Osteocyte (in vitro differentiated cells): Measurements from ENCODE around the gene ADRB1. TPM values are rescaled to one million over a fixed set of nuclear protein-coding genes. Genes with fewer than 3 reads are reported as not detected.

Experiments
- DNase-seq: peaks from one replicate; pipeline ENCODE4 v3.0.0; 2021; ENCODE audit warnings: mixed read lengths; ENCODE audit not compliant: unreplicated experiment; ENCODE audit errors: extremely low spot score
- H3K27ac Mint-ChIP-seq: one replicate; pipeline ENCODE4 v1.8.0; 2021; ENCODE audit warnings: mild to moderate bottlenecking, mixed read lengths; ENCODE audit not compliant: unreplicated experiment
- H3K27me3 Mint-ChIP-seq: one replicate; pipeline ENCODE4 v1.8.0; 2021; ENCODE audit warnings: mixed read lengths; ENCODE audit not compliant: unreplicated experiment
- H3K36me3 Mint-ChIP-seq: one replicate; pipeline ENCODE4 v1.8.0; 2021; ENCODE audit warnings: mixed read lengths; ENCODE audit not compliant: unreplicated experiment
- H3K4me1 Mint-ChIP-seq: one replicate; pipeline ENCODE4 v1.8.0; 2021; ENCODE audit warnings: mixed read lengths; ENCODE audit not compliant: unreplicated experiment
- H3K4me3 Mint-ChIP-seq: one replicate; pipeline ENCODE4 v1.8.0; 2021; ENCODE audit warnings: mild to moderate bottlenecking, moderate library complexity, mixed read lengths; ENCODE audit not compliant: unreplicated experiment
- H3K9me3 Mint-ChIP-seq: one replicate; pipeline ENCODE4 v1.8.0; 2021; ENCODE audit warnings: mixed read lengths; ENCODE audit not compliant: unreplicated experiment
- CTCF ChIP-seq: fragments of 200-600 bp; sonication (generic); IDR thresholded peaks from 2 replicates; pipeline ENCODE4 v1.5.0; 2021; ENCODE audit warnings: antibody characterized with exemption, mild to moderate bottlenecking, moderate library complexity
- total RNA-seq: library from RNA; stranded (reverse); gene quantifications from 2 replicates; pipeline ENCODE4 v1.2.1, GENCODE V29; 2021

The ADRB1 gene
- total RNA-seq, 1 donor from 2014 or later, result 0.97 TPM

DNA sequence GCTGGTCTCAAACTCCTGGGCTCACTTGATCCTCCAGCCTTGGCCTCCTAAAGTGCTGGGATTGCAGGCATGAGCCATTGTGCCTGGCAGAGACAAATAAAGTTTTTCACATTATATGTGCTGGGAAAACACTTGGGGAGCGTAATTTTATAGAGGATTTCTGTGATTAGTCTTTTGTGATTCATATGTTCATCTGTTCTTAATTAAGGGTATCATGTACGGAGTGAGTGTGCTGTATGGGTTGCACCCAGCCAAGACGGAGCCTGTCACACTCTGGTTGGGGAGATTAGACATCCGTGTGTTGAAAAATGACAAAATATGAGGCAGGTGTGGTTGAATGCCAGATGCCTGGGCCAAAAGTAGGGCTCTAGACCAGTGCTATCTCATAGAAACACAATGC, 10.3 kb downstream of the ADRB1 start:
- no peaks in the 10 kb centered on the region for H3K36me3 Mint-ChIP-seq
- no peak overlapping the region for H3K4me3 Mint-ChIP-seq
- no peak for DNase-seq
- peaks cover 12% of the 10 kb centered on the region for H3K27me3 Mint-ChIP-seq
- no peaks in the 10 kb centered on the region for H3K9me3 Mint-ChIP-seq
- H3K4me1 Mint-ChIP-seq, result no peaks in the 10 kb centered on the region
- TF ChIP-seq CTCF, result no peak
- no peak overlapping the region for H3K27ac Mint-ChIP-seq

GRCh38 chr10:114057855-114058254, 14.2 kb downstream of the ADRB1 start:
- Mint-ChIP-seq H3K27ac (no peak overlapping the region), H3K27me3 (peaks cover 3% of the 10 kb centered on the region), H3K9me3 (no peaks in the 10 kb centered on the region), H3K4me1 (no peaks in the 10 kb centered on the region), H3K4me3 (no peak overlapping the region), H3K36me3 (no peaks in the 10 kb centered on the region)
- no peak for TF ChIP-seq CTCF
- DNase-seq, result no peak

- Mint-ChIP-seq H3K4me3 (no peak overlapping the region), H3K27ac (no peak overlapping the region), H3K4me1 (no peaks in the 10 kb centered on the region), H3K36me3 (no peaks in the 10 kb centered on the region), H3K27me3 (peaks cover under 1% of the 10 kb centered on the region), H3K9me3 (no peaks in the 10 kb centered on the region)
- no peak for DNase-seq
- no peak for TF ChIP-seq CTCF
These were observed 14.6 kb downstream of the ADRB1 start for GRCh38 chr10:114058297-114058696.

- Mint-ChIP-seq H3K27ac (no peak overlapping the region), H3K4me3 (no peak overlapping the region), H3K9me3 (no peaks in the 10 kb centered on the region), H3K4me1 (no peaks in the 10 kb centered on the region), H3K27me3 (peaks cover 4% of the 10 kb centered on the region), H3K36me3 (no peaks in the 10 kb centered on the region)
- no peak for DNase-seq
- no peak for TF ChIP-seq CTCF
These were observed 15.9 kb downstream of the ADRB1 start for GRCh38 chr10:114059561-114059960.

DNA sequence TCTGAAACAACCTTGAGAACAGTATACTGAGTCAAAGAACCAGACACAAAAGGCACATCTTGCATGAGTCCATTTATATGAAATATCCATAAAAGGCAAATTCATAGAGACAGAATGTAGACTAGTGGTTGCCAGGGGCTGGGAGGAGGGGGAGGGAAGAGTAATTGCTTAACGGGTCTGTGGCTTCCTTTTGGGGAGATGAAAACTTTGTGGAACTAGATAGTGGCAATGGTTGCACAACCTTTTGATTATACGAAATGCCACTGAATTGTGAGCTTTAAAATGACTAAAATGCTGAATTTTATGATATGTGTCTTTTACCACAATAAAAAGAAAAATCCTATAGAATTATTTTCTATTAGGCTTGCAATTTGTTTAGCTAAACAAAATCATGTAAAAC, 16.8 kb downstream of the ADRB1 start:
- Mint-ChIP-seq H3K4me3 (no peak overlapping the region), H3K27ac (no peak overlapping the region), H3K9me3 (no peaks in the 10 kb centered on the region), H3K36me3 (no peaks in the 10 kb centered on the region), H3K27me3 (peaks cover 4% of the 10 kb centered on the region), H3K4me1 (no peaks in the 10 kb centered on the region)
- DNase-seq, result no peak
- TF ChIP-seq CTCF, result no peak
